Skeletal muscle satellite cell (primary cell): Measurements from ENCODE around the gene LRRC59.
A peak's percentile ranks its signal among the peaks of the same experiment; 100 is the strongest.
"Not testable (repeated sequence)": the region's sequence is repeated elsewhere in the genome, so short reads cannot be mapped to it uniquely, and the experiment has no call there.

Source experiments
- H3K27me3 ChIP-seq: 2 replicates; pipeline ENCODE4 v1.7.0; 2013; ENCODE audit warnings: low read length; ENCODE audit not compliant: control insufficient read depth, insufficient read depth
- H3K36me3 ChIP-seq: 2 replicates; pipeline ENCODE4 v1.7.0; 2013; ENCODE audit warnings: mild to moderate bottlenecking, control low read depth, low read length; ENCODE audit not compliant: insufficient read depth
- H3K4me1 ChIP-seq: 2 replicates; pipeline ENCODE4 v1.7.0; 2013; ENCODE audit warnings: low read length; ENCODE audit not compliant: control insufficient read depth, insufficient read depth
- H3K4me2 ChIP-seq: 2 replicates; pipeline ENCODE4 v1.7.0; 2013; ENCODE audit warnings: mild to moderate bottlenecking, low read length
- H3K4me3 ChIP-seq: 2 replicates; pipeline ENCODE4 v1.7.0; 2013; ENCODE audit warnings: low read length
- H3K9ac ChIP-seq: 2 replicates; pipeline ENCODE4 v1.7.0; 2013; ENCODE audit warnings: mild to moderate bottlenecking, low read depth, low read length, moderate library complexity
- H3K9me3 ChIP-seq: replicated peaks from 2 replicates; pipeline ENCODE4 v1.7.0; 2013; ENCODE audit warnings: mild to moderate bottlenecking, control low read depth, low read length

Gene LRRC59

DNA sequence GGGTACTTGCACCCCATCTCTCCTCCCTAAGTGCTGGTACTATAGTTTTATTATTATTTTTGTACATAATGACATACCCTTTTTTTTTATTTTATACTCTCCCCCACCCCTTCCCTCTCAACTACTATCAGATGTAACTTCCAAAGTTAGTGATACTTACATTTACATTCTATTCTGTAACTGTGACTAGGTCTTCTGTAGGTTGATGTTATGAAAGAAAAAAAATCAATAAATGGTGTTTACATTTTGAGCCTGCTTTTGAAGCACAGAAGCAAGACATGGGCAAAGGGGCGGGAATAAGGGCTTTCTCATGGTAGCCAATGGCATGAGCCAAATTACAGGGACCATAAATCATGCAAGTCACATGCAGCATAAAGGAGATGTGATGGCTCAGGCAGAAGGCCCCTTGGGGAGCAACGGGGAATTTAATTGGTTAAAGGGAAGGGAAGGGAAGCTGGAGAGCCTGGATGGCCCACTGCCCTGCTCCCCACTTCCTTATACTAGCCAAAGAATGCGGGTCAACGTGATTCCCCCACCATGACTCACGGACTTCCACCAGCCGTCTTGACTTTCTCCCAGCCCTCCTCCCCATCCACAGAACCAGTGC, 26.3 kb upstream of the LRRC59 start:
- no peaks in the 10 kb centered on the region for H3K36me3 ChIP-seq
- H3K9me3 ChIP-seq, result no peaks in the 10 kb centered on the region
- no peaks in the 10 kb centered on the region for H3K27me3 ChIP-seq
- no peak overlapping the region for H3K4me3 ChIP-seq
- H3K4me2 ChIP-seq, result peak overlapping the region; percentile 48
- no peak overlapping the region for H3K9ac ChIP-seq
- peaks cover 50% of the 10 kb centered on the region for H3K4me1 ChIP-seq

DNA sequence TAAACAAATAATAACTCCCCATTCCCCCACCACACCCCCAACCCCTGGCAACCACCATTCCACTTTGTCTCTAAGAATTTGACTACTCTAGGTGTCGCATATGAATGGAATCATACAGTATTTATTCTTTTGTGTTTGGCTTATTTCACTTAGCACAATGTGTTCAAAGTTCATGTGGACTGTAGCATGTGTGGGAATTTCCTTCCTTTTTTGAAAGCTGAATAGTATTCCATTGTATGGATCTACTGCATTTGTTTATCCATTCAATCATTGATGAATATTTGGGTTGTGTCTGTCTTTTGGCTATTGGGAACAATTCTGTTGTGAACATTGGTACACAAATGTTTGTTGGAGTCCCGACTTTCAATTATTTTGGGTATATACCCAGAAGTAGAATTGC, 25.4 kb upstream of the LRRC59 start:
- Histone ChIP-seq H3K4me1 (peaks cover 50% of the 10 kb centered on the region), H3K9me3 (no peaks in the 10 kb centered on the region), H3K4me2 (no peak overlapping the region), H3K4me3 (no peak overlapping the region), H3K27me3 (no peaks in the 10 kb centered on the region), H3K9ac (no peak overlapping the region), H3K36me3 (no peaks in the 10 kb centered on the region)

DNA sequence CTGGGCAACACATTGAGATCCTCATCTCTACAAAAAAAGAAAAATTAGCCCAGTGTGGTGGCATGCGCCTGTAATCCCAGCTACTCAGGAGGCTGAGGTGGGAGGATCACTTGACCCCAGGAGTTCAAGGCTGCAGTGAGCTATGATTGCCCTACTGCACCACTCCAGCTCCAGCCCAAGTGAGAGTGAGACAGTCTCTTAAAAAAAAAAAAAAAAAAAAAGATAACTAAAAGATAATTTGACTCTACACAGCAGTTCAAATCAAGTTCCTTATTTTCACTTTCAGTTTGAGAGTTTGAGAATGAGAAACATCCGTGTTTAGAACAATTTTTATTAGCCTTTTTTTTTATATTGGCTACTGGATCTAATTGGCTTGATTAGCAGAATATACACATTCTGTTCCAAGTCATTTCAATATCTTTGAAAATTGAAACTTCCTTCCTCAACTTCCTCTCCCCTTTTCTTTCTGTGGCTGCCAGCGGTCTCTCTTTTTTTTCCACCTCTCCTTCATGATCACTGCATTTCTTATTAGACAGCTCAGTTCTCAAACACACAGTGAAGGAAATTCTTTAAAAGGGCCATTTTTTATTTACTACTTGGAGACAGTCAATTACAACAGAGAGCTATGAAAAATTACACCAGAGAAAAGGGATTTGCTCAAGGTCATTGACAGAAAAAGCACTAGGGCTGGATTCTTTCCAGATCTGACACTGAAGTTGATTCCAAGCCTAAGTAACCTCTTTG, 24.2 kb upstream of the LRRC59 start:
- Histone ChIP-seq H3K4me3 (no peak overlapping the region), H3K4me2 (peak overlapping the region; percentile 37), H3K9me3 (no peaks in the 10 kb centered on the region), H3K36me3 (no peaks in the 10 kb centered on the region), H3K27me3 (no peaks in the 10 kb centered on the region), H3K9ac (no peak overlapping the region), H3K4me1 (peaks cover 41% of the 10 kb centered on the region)

DNA sequence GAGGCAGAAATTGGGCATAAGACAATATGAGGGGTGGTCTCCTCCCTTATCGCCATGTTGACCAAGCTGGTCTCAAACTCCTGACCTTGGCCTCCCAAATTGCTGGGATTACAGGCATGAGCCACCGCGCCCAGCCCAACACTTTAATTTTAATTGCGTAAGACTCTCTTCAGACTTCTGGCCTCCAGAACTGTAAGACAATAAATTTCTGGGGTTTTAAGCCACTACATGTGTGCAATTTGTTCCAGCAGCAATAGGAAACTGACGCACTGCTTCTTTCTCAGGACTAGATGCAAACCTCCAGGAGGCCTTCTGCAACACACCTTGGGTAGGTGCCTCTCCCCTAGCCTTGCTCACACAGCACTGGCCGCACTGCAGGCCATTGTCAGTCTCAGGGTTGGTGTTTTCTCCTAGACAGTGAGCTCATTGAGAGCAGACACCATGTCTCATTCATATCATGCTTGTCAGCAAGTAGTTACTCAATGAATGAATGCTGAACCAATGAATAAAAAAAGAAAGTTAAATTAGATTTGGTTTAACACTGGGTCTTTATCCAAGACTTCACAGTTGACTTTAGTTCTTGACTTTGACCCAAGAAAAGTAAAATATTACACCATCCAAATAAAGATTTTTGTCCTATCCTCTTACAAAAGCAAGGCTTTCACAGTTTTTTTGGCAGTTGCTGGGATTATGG, 23.2 kb upstream of the LRRC59 start:
- Histone ChIP-seq H3K4me3 (no peak overlapping the region), H3K9me3 (no peaks in the 10 kb centered on the region), H3K4me2 (peak overlapping the region; percentile 37), H3K4me1 (peaks cover 37% of the 10 kb centered on the region), H3K36me3 (no peaks in the 10 kb centered on the region), H3K27me3 (no peaks in the 10 kb centered on the region), H3K9ac (no peak overlapping the region)

DNA sequence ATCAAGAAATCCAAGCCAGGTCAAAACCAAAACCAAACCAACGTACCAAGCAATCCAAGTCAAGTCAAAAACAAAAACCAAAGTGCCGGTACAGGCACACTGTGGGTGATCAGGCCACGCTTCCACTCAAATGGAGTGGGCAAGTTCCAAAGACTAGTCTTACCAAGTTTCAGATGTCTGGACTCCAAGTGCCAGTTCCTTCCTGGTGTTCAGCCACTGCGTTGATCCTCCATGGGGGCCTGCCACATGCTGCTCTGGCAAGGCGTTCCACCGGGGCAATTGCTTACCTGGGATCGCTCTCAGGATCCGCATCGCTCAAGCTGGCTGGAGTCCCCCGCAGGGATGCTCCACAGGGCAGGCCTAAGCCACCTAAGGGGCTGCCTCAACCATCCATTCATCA, 22.3 kb upstream of the LRRC59 start:
- H3K4me2 ChIP-seq, H3K36me3 ChIP-seq, H3K9me3 ChIP-seq, H3K9ac ChIP-seq, H3K27me3 ChIP-seq, H3K4me3 ChIP-seq: not testable (repeated sequence)
- H3K4me1 ChIP-seq, result peaks cover 36% of the 10 kb centered on the region

DNA sequence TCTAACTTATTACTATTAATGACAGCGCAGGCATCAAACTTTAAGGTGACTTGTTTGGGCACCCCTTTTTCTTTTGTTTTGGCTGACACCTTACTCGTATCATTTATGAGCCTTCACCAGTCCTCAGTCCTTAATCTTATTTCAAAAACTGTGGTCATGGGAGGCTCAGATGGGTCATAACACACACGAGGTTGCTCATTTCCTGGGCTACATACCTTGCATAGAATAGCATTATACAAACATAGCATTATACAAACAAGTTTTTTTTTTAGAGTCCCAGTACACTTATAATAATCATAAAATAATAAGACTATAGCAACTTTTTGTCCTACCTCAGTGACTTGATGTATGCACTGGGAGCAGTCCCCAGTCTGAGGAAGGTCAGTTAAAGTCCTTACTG, 17.5 kb upstream of the LRRC59 start:
- H3K36me3 ChIP-seq, result no peaks in the 10 kb centered on the region
- H3K4me3 ChIP-seq, result no peak overlapping the region
- peaks cover 12% of the 10 kb centered on the region for H3K4me1 ChIP-seq
- no peaks in the 10 kb centered on the region for H3K27me3 ChIP-seq
- no peak overlapping the region for H3K9ac ChIP-seq
- H3K9me3 ChIP-seq, result no peaks in the 10 kb centered on the region
- H3K4me2 ChIP-seq, result no peak overlapping the region

DNA sequence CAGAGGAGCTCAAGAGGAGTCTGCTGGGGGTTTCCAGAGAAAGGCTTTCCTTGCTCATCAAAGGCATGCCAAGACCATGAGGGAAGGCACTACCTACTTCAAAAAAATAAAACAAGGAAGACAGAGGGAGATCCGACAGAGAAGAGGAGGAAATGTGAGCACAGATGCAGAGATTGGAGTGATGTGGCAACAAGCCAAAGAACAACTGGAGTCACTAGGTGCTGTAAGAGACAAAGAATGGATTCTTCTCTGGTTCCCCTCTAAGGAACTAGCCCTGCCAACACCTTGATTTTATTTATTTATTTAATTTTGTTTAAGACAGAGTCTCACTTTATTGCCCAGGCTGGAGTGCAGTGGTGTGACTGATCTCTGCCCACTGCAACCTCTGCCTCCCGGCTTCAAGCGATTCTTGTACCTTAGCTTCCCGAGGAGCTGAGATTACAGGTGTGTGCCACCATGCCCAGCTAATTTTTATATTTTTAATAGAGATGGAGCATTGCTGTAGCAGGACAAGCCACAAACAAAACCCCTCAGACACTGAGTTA, 14.9 kb upstream of the LRRC59 start:
- Histone ChIP-seq H3K9me3 (no peaks in the 10 kb centered on the region), H3K4me1 (peaks cover 12% of the 10 kb centered on the region), H3K27me3 (no peaks in the 10 kb centered on the region), H3K9ac (no peak overlapping the region), H3K36me3 (no peaks in the 10 kb centered on the region), H3K4me2 (no peak overlapping the region), H3K4me3 (no peak overlapping the region)

DNA sequence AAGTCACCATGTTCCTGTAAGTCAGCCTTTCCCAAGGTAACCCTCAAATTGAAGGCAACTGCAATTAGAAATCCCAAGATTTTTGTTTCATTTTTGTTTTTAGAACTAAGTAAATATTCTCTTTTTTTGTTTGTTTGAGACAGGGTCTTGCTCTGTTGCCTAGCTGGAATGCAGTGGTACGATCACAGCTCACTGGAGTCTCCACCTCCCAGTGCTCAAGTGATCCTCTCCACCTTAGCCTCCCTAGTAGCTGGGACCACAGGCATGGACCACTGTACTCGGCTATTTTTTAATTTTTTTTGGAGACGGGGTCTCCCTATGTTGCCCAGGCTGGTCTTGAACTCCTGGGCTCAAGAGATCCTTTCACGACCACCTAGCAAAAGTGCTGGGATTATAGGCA, 10.6 kb upstream of the LRRC59 start:
- H3K4me3 ChIP-seq, result no peak overlapping the region
- H3K4me1 ChIP-seq, result no peaks in the 10 kb centered on the region
- H3K36me3 ChIP-seq, result no peaks in the 10 kb centered on the region
- no peaks in the 10 kb centered on the region for H3K9me3 ChIP-seq
- peaks cover 28% of the 10 kb centered on the region for H3K27me3 ChIP-seq
- H3K4me2 ChIP-seq, result no peak overlapping the region
- no peak overlapping the region for H3K9ac ChIP-seq

DNA sequence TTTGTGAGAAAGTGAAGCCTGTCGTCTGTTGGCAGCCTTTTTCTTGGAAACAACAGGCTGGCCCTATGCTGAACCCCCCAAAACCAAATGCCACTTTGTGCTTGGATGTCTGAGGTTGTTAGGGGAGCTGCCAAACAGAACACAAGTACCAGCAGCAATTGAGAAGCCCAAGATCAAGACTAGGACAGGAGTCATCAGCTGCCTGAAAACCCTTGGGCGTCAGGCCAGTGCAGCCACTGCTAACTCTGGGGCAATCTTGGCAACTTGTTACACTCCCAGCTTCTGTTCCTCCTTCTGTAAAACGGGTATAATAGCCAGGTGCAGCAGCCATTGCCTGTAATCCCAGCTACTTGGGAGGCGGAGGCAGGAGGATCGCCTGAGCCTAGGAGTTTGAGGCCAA, 9.3 kb upstream of the LRRC59 start:
- Histone ChIP-seq H3K36me3 (no peaks in the 10 kb centered on the region), H3K4me3 (no peak overlapping the region), H3K9ac (no peak overlapping the region), H3K27me3 (peaks cover 33% of the 10 kb centered on the region), H3K4me2 (no peak overlapping the region), H3K4me1 (no peaks in the 10 kb centered on the region), H3K9me3 (no peaks in the 10 kb centered on the region)

DNA sequence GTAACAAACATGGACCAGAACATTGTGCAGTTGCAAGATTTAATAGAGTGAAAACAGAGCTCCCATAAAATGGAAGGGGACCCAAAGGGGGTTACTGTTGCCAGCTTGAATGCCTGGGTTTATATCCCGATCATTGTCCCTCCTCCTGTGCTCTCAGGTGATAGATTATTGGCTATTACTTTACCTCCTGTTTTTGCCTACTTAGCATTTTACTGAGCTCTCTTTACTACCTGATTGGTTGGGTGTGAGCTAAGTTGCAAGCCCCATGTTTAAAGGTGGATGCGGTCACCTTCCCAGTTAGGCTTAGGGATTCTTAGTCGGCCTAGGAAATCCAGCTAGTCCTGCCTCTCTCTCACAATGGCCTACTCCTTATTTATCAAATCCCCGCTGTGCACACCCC, 8.0 kb upstream of the LRRC59 start:
- not testable (repeated sequence) for H3K4me1 ChIP-seq, H3K4me3 ChIP-seq

DNA sequence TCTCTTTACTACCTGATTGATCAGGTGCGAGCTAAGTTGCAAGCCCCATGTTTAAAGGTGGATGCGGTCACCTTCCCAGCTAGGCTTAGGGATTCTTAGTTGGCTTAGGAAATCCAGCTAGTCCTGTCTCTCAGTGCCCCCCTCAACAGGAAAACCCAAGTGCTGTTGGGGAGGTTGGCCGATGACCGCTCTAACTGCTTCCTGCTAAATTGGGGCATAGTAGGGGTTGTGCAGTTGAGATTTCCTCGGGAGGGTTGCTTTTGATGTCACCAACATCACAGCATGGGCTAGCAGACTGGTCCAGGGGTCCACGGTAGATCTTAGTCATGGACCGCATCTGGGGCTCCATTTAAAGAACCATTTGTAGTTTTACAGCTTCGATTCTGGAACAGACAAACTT, 2.3 kb upstream of the LRRC59 start:
- H3K36me3 ChIP-seq, result peaks cover 14% of the 10 kb centered on the region
- not testable (repeated sequence) for H3K9me3 ChIP-seq, H3K4me2 ChIP-seq, H3K27me3 ChIP-seq, H3K9ac ChIP-seq, H3K4me3 ChIP-seq
- peaks cover 18% of the 10 kb centered on the region for H3K4me1 ChIP-seq

More for the DNA sequence above, 8.0 kb upstream of the LRRC59 start:
- not testable (repeated sequence) for H3K36me3 ChIP-seq, H3K4me2 ChIP-seq, H3K9ac ChIP-seq, H3K9me3 ChIP-seq
- peaks cover 33% of the 10 kb centered on the region for H3K27me3 ChIP-seq
